GM12872 (cell line): ENCODE data around the gene PDZD2.

Source experiments
- TF ChIP-seq, protein P1 (sequence below): IDR thresholded peaks from 3 replicates; pipeline ENCODE4 v1.5.1; 2011; ENCODE audit warnings: low read depth, mild to moderate bottlenecking, low read length, moderate library complexity; ENCODE audit not compliant: insufficient read depth

PDZD2 gene

DNA sequence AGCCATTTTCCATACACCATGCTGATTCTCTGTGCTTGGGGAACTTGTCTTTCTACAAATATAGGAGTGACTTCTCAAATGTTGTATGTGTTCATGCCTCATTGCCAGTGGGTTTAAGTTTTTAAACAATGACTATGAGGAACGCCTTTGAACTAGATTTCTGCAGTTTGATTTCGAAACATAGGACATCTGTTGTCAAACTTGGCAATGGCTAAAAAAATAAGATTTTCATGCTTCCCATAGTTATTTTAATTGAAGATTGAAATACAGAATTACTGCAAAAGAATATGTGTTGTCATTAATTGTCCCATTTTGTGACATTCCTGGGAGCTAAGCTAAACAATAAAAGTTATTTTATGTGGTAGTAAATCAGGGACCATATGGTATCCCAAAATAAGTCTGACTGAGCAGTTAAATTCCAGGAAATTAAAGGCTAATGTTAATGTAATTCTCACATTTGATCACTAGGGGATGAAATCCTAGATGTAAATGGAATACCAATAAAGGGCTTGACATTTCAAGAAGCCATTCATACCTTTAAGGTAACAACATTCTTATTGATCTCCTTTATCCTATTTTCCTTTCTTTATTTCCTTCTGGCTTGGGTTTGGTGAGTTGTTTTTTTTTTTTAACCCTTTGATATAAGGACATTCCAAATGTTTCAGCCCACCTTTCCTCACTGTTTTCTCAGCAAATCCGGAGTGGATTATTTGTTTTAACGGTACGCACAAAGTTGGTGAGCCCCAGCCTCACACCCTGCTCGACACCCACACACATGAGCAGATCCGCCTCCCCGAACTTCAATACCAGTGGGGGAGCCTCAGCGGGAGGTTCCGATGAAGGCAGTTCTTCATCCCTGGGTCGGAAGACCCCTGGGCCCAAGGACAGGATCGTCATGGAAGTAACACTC, 418.5 kb downstream of the PDZD2 start:
- TF ChIP-seq, protein P1, sequence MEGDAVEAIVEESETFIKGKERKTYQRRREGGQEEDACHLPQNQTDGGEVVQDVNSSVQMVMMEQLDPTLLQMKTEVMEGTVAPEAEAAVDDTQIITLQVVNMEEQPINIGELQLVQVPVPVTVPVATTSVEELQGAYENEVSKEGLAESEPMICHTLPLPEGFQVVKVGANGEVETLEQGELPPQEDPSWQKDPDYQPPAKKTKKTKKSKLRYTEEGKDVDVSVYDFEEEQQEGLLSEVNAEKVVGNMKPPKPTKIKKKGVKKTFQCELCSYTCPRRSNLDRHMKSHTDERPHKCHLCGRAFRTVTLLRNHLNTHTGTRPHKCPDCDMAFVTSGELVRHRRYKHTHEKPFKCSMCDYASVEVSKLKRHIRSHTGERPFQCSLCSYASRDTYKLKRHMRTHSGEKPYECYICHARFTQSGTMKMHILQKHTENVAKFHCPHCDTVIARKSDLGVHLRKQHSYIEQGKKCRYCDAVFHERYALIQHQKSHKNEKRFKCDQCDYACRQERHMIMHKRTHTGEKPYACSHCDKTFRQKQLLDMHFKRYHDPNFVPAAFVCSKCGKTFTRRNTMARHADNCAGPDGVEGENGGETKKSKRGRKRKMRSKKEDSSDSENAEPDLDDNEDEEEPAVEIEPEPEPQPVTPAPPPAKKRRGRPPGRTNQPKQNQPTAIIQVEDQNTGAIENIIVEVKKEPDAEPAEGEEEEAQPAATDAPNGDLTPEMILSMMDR = no peak; the same call in 2 of the 3 replicates

DNA sequence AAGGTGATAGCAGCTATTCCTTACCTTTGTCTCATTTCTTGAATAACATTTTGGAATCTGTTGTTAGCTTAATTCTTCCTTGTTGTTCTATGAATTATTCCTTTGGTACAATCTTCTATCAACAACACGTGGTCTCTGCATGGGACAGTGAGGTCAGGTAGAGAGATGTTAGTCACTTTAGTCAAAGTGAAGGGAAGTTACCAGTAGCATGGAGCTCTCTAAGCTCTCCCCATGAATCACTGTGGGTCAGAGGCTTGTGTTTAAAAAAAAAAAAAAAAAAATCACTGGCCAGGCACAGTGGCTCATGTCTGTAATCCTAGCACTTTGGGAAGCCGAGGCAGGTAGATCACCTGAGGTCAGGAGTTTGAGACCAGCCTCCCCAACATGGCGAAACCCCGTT, 419.2 kb downstream of the PDZD2 start:
- TF ChIP-seq, protein P1 = no peak

DNA sequence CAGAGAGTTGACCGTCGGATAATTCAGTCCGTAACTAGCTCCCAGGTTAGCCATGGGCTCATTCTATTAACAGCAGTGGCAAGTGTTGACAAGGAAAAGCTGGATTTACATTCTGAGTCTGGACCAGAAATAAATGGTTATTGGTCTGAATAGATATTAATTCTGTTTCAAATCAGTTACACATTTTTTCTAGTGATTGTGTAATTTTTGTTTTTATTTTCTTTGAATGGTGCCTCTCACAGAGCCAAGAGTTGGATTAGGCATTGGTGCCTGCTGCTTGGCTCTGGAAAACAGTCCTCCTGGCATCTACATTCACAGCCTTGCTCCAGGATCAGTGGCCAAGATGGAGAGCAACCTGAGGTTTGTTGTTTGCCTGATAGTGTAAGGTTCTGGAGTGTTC, 420.1 kb downstream of the PDZD2 start:
- TF ChIP-seq, protein P1 = no peak

DNA sequence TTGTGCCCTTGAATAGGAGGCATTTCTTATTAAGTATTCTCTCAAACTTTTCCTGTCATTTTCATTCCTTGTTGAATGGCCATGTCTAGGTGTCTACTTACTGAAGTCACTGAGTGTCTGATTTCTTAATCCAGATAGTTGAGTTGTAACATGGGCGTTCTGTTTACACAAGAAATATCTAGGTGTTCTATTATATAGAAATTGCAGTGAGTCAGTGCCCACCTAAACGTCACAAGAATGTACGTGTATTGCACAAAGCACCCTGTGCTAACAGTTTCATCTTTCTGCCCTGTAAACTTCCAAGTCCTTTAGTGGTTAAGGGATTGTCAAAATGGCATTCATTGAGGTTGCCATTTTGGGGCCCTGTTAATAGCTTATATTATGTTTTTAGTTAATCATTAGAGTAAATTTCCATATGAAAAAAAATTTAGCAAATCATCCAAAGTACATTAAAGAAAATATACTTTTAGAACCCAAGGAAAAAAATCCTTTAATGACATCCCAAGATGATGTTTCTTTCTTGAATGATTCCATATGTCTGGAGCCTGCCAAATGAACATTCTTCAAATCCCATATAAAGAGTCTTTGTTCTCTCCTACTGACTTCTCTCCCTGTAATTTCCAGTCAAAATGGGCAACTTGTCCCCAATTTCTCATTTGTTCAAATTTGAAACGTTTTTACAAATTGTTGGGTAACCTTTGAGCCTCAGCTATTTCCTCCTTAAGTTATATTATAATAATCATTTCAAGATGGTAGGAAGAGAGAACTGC, 421.0 kb downstream of the PDZD2 start:
- TF ChIP-seq, protein P1 = no peak

DNA sequence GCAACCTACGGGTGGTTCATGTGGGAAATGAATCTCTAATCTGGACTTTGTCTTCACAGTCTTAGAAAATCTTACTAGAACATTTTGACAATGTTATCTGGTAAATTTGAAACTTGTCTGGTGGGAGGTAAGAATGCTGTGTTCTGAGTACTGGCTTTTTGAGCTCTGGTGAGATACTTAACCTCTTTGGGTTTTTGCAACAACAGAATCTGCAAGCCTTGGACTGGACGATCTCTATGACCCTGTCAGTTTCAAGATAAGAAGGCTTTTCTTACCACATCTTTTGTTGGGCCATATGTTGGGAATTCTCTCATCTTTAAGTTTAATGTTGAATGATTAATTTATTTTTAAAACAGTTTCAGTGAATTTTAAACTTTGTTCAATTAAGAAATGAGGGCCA, 422.3 kb downstream of the PDZD2 start:
- TF ChIP-seq, protein P1 = no peak

DNA sequence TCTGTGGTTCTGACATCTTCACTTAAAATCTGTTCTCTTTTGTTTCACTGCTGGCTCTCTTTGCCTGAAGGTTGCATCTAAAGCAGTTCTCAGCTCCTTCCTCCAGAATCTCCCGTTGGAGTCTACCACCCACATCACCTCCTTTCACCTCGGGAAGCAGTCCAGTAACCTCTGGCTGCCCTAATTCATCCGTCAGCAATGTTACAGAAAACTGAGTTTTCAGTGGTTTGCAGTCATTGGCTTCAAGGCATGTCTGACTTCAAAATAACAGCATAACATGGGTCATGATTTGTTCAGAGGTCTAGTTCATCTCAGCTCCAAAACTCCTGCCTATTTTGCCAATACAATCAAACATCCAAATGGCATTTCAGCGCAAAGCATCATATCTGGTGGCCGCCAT, 427.5 kb downstream of the PDZD2 start:
- TF ChIP-seq, protein P1 = no peak

DNA sequence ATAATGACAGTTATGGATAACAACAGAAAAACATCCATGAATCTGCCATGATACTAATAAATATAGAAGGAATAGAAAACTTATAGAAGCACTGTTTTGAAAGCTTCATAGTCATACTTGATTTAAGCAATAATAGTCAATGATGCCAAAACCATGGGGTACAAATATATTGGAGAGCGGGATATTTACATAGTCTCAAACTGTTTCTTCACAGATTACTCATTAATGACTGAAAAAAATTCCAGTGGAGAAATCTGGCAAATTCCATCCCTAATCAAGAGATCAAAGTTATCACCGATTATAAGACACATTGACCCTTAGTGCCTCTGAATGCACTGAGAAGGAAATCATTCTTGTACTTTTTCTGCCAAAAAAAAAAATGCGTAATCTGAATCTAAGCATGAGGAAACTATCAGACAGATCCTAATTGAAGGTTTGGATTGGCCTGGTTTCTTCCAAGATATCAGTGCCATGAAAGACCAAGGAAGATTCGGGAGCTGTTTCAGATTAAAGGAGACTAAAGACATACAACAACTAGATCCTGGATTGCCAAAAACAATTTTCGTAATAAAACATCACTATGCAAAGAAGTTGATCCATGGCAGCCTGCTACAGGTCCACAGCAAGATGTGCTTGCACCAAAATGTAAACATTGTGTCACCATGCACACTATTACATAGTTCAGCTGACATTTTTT, 429.0 kb downstream of the PDZD2 start:
- TF ChIP-seq, protein P1 = no peak
